Lower leg skin (tissue), 3 donors: Measurements from ENCODE around the gene STYXL2.

Experiments
- POLR2A ChIP-seq, 2 donors: fragments of 450-650 bp; IDR thresholded peaks; one replicate each; pipeline ENCODE4 v1.6.1; 2016 to 2017; ENCODE audit warnings: antibody characterized with exemption in 2 of 2, mild to moderate bottlenecking in 1 of 2, moderate library complexity in 1 of 2
- TF ChIP-seq, protein P1 (sequence below), 3 donors: fragments of 450-650 bp; IDR thresholded peaks; one replicate each; pipeline ENCODE4 v1.5.1; 2016; ENCODE audit warnings: antibody characterized with exemption in 3 of 3, mild to moderate bottlenecking in 3 of 3, moderate library complexity in 2 of 3

DNA sequence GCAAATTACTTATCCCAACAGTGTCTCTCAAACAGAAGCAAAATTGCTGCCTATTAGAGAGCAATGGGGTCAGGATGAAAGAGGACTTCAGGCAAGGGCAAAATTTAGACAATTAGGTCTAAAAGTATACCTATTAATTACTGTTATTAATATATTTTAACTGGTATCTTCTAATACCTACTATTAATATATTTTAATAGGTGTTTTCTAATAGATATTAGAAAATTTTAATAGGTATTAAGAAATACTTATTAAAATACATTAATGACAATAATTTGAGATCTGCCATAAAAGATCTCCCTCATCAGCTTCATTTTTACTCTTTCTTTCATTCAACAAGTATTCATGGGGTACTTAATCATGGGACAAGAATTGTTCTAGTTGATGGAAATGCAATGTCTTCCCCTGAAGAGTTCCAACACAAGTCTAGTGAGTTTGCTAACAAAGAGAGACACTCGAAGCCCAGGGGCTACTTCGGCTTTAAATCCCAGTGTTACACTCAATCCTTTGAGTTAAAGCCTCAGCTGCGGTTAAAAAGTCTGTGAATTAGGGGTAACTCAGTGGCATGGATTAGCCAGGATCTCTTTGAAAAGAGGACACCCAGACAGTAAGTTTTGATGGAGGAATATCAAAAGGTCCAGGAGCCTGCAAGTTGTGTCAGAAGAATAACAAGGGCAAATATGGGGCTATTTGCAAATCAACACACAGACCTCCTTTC lies 44.1 kb downstream of the STYXL2 start:
- TF ChIP-seq, protein P1, sequence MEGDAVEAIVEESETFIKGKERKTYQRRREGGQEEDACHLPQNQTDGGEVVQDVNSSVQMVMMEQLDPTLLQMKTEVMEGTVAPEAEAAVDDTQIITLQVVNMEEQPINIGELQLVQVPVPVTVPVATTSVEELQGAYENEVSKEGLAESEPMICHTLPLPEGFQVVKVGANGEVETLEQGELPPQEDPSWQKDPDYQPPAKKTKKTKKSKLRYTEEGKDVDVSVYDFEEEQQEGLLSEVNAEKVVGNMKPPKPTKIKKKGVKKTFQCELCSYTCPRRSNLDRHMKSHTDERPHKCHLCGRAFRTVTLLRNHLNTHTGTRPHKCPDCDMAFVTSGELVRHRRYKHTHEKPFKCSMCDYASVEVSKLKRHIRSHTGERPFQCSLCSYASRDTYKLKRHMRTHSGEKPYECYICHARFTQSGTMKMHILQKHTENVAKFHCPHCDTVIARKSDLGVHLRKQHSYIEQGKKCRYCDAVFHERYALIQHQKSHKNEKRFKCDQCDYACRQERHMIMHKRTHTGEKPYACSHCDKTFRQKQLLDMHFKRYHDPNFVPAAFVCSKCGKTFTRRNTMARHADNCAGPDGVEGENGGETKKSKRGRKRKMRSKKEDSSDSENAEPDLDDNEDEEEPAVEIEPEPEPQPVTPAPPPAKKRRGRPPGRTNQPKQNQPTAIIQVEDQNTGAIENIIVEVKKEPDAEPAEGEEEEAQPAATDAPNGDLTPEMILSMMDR (IDR thresholded peaks at IDR 0.05) = no peak
- TF ChIP-seq POLR2A (IDR thresholded peaks at IDR 0.05) = no peak
